Vagina (tissue), 2 donors: ENCODE data around the gene BRD8.

Experiments used
- POLR2A ChIP-seq, 2 donors: fragments of 450-650 bp; IDR thresholded peaks; one replicate each; pipeline ENCODE4 v1.6.1; 2017; ENCODE audit warnings: antibody characterized with exemption in 2 of 2, mild to moderate bottlenecking in 2 of 2, moderate library complexity in 2 of 2
- TF ChIP-seq, protein P1 (sequence below), 3 experiments: fragments of 450-650 bp in 2 of 3; fragments of 200-600 bp in 1 of 3; sonication (generic) in 1 of 3; IDR thresholded peaks; one replicate each; pipeline ENCODE4 v1.5.1; 2017 to 2019; ENCODE audit warnings: antibody characterized with exemption in 3 of 3, mild to moderate bottlenecking in 2 of 3, moderate library complexity in 2 of 3

DNA sequence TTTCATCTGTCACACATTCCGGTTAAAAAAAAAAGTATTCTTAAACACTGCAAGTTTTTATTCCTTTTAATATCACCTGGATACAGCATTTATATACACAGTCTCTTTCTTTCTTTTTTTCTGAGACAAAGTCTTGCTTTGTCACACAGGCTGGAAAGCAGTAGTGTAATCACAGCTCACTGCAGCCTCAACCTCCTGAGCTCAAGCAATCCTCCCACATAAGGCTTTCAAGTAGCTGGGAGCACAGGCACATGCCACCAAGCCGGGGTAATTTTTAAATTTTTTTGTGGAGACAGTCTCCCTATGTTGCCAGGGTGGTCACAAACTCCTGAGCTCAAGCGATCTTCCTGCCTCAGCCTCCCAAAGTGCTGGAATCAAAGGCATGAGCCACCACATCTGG lies 14.4 kb upstream of the BRD8 start:
- TF ChIP-seq, protein P1, sequence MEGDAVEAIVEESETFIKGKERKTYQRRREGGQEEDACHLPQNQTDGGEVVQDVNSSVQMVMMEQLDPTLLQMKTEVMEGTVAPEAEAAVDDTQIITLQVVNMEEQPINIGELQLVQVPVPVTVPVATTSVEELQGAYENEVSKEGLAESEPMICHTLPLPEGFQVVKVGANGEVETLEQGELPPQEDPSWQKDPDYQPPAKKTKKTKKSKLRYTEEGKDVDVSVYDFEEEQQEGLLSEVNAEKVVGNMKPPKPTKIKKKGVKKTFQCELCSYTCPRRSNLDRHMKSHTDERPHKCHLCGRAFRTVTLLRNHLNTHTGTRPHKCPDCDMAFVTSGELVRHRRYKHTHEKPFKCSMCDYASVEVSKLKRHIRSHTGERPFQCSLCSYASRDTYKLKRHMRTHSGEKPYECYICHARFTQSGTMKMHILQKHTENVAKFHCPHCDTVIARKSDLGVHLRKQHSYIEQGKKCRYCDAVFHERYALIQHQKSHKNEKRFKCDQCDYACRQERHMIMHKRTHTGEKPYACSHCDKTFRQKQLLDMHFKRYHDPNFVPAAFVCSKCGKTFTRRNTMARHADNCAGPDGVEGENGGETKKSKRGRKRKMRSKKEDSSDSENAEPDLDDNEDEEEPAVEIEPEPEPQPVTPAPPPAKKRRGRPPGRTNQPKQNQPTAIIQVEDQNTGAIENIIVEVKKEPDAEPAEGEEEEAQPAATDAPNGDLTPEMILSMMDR (IDR thresholded peaks at IDR 0.05) = no peak
- TF ChIP-seq POLR2A (IDR thresholded peaks at IDR 0.05) = no peak
